Erythroblast (primary cell): ENCODE data around the gene CTXN2.
A peak's percentile ranks its signal among the peaks of the same experiment; 100 is the strongest.

Experiments
- DNase-seq, 2 experiments: peaks; one replicate each; lab custom pipeline; 2025; lab: John Stamatoyannopoulos, UW
- GATA1 ChIP-seq: IDR thresholded peaks from 2 replicates; pipeline ENCODE4 v1.6.1; 2011; ENCODE audit warnings: low read depth, mild to moderate bottlenecking, control low read depth, low read length, moderate library complexity
- POLR2A ChIP-seq: IDR thresholded peaks from 2 replicates; pipeline ENCODE4 v1.6.1; 2011; ENCODE audit warnings: mild to moderate bottlenecking, low read length

The CTXN2 gene

GRCh38 chr15:48191574-48192225 lies at the start of gene CTXN2:
Gene CTXN2 (plus strand): TSS chr15:48191665. CDS start chr15:48201301, 9,636 bp downstream.
- no peak for TF ChIP-seq GATA1
- TF ChIP-seq POLR2A, result no peak
- DNase-seq, result no peak

- TF ChIP-seq POLR2A (no peak), GATA1 (no peak)
- no peak for DNase-seq
Measured at GRCh38 chr15:48143856-48144255, 47.6 kb upstream of the CTXN2 start.

DNA sequence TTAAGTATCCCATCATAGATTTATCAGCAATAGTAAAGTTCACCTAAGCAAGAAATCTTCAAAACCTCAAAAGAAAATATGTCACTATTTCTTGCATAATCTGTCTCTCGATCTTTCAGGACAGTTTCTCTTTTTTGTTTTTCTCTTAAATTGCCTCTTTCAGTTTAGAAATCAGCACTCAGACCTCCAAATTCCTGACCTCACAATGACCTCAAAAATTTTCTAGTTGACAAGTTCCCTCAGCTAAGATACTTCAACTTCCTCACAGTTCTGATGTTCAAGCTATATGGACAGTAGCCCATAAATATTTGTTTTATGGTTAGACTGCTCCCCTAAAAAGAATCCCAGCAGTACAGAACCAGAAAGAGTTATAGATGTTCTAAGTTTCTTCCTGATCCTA lies 46.6 kb upstream of the CTXN2 start:
- DNase-seq, result no peak
- TF ChIP-seq POLR2A (no peak), GATA1 (no peak)

DNA sequence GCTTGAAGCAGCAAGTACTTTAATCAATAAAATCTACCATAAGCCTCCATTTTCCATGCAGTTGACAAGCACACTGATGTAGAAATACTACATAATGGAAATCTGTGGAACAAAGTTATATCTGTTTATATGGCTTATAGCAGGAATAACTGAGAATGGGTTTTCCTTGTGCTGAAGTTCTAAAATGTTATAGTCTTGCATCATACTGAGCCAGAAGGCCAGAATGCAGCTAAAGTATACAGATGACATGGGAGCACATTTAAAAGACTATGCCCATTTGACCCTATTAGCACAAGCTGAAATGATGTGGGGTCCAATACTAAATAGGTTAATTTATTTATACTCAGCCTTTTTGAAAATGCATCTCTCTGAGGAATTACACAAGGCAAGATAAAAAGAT lies 45.5 kb upstream of the CTXN2 start:
- TF ChIP-seq POLR2A (no peak), GATA1 (no peak)
- DNase-seq, result no peak

DNA sequence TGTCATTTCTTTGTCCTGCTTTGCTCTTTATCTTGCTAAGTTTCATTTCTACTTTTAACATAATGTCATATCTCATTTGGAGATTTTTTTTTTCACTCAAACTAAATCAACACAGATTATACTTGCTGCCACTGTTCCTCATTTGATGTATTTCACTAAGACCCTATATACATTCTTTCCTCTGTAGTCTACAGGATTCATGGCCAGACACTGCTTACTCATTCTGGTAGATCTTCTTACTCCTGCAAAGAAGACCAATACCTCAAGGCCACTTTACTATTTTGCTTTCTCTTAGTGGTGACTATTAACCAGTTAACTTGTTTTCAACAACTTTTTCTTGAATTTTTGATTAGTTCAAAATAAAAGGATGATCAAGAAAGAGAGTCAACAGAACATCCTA lies 44.1 kb upstream of the CTXN2 start:
- TF ChIP-seq POLR2A, result no peak
- TF ChIP-seq GATA1, result no peak
- DNase-seq, result no peak

- TF ChIP-seq POLR2A (no peak), GATA1 (no peak)
- no peak for DNase-seq
Measured at GRCh38 chr15:48149858-48150257, 41.6 kb upstream of the CTXN2 start.

DNA sequence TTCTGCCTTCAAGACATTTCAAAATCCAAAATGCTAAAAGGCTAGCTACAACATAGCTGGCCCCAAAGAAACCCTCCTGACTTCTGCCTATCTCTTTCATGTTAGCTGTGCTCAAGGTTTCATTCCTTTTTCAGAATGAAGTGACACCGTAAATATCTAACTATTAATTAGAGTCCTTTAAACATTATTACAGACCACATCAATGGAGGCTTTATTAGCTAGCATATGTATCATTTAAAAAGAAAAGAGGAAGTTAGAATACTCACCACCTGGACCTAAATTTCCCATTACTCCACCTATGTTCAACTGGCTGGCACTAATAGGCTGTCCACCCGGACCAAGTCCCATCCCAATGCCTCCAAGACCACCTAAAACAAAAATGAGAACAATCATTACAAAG lies 37.9 kb upstream of the CTXN2 start:
- TF ChIP-seq POLR2A, result no peak
- no peak for TF ChIP-seq GATA1
- DNase-seq, result no peak

DNA sequence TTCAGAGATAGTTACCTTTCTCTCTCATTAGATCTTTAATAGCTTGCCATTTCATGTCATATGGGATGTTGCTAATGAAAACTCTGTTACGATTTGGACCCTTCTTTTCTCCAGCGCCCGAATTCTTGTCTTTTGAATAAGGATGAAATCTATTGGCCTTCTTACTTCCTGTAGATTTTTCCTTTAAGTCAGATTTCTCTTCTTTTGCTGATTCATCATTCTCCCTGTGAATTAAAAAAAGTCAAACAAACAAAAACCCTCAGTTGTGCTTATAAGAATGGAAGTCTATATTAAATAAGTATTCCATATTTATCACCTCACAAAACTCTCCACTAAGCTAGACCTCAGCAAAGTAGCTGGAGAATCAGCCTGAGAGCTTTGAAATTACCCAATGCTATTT lies 22.8 kb upstream of the CTXN2 start:
- TF ChIP-seq GATA1 (no peak), POLR2A (no peak)
- DNase-seq, result no peak

DNA sequence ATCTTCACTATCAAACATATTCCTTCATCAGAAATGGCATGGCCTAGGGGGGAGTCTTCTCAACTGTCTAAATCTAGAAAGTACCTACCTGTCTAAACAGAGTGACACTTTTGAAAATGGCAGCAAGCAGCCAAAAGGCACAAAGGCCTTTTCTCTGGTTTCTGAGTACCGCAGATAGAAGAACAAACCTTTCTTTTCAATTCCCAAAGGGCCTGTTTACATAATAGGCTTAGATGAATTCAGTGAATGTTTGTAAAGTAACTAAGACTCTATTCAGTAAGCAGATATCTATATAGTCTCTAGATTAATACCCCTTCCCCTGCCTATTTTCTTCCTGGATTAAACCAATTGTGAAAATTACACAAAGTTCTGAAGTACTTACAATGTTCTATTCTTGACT lies 20.5 kb upstream of the CTXN2 start:
- no peak for DNase-seq

DNA sequence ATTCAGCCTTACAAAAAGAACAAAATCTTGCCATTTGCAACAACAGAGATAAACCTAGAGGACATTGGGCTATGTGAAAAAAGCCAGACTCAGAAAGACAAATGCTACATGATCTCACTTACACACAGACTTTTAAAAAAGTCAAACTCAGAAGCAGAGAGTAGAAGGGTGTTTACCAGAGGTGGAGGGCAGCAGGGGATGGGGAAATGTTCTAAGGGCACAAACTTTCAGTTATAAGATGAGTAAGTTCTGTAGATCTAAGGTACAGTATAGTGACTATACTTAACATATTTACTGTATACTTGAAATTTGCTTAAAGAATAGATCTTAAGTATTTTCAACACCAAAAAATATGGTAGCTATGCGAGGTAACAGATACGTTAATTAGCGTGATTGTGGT lies 16.3 kb upstream of the CTXN2 start:
- no peak for TF ChIP-seq POLR2A
- no peak for TF ChIP-seq GATA1
- DNase-seq, result no peak

More for the DNA sequence above, 20.5 kb upstream of the CTXN2 start:
- TF ChIP-seq GATA1 (no peak), POLR2A (no peak)

- TF ChIP-seq GATA1 (no peak), POLR2A (no peak)
- no peak for DNase-seq
Measured at GRCh38 chr15:48176112-48176511, 15.4 kb upstream of the CTXN2 start.

DNA sequence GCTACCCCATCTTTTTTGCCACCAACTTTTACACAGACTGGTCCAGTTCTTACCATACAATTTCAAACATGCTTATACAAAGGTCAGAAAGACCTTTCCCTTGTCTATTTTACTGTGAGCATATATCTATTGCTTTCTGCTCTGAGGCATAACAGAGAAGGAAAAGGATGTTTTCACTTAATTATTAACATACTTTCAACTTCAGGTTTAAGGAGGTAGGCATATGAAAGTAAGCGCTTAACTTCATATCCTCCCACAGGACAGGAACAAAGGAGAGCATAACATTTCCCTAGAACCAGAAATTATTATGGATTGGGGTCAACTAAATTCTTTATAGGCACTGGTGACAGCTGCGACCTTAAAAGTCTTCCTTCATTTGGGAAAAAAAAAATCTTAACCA lies 14.5 kb upstream of the CTXN2 start:
- TF ChIP-seq GATA1 (no peak), POLR2A (no peak)
- peak in 1 of 2 experiments; percentile 7 for DNase-seq

- peak; percentile 43 to 63 for DNase-seq
- TF ChIP-seq GATA1 (no peak), POLR2A (no peak)
Measured at GRCh38 chr15:48177383-48177765, 14.1 kb upstream of the CTXN2 start.

- DNase-seq, result peak; percentile 71 to 77
- TF ChIP-seq POLR2A (no peak), GATA1 (no peak)
Measured at GRCh38 chr15:48177766-48178647, 13.5 kb upstream of the CTXN2 start, which contains the start of gene MYEF2. Gene MYEF2 (minus strand): TSS chr15:48178295. CDS start chr15:48178237, 58 bp downstream.
